Activated T-cell treated with anti-CD3 and anti-CD28 coated beads, Interleukin-2, amount 50 U/mL, for 72 hours (primary cell): Measurements from ENCODE around the gene ZNF132. TPM values are rescaled to one million over a fixed set of nuclear protein-coding genes. Genes with fewer than 3 reads are reported as not detected.
"Not testable (repeated sequence)": the region's sequence is repeated elsewhere in the genome, so short reads cannot be mapped to it uniquely, and the experiment has no call there.

Experiments used
- ATAC-seq, 2 donors: fragments of 150-1000 bp; cut with Tn5 transposase; replicated peaks in 1 of 2; 2 replicates each; pipeline ENCODE4 v1.10.0; 2021; ENCODE audit warnings: moderate library complexity in 2 of 2, mild to moderate bottlenecking in 1 of 2
- DNase-seq, 2 donors: peaks; one replicate each; pipeline ENCODE4 v3.0.0; 2021 to 2022; ENCODE audit warnings: mixed read lengths in 1 of 2
- H3K27ac Mint-ChIP-seq: one replicate; pipeline ENCODE4 v1.8.0; 2022; ENCODE audit warnings: mild to moderate bottlenecking, moderate library complexity, mixed read lengths
- H3K27me3 Mint-ChIP-seq: one replicate; pipeline ENCODE4 v1.8.0; 2022; ENCODE audit warnings: low read depth, mixed read lengths
- H3K36me3 Mint-ChIP-seq, 2 donors: one replicate each; pipeline ENCODE4 v1.8.0; 2022; ENCODE audit warnings: mixed read lengths in 2 of 2, mild to moderate bottlenecking in 1 of 2; ENCODE audit not compliant: insufficient read depth in 2 of 2
- H3K4me1 Mint-ChIP-seq: one replicate; pipeline ENCODE4 v1.8.0; 2022; ENCODE audit warnings: low read depth, mixed read lengths
- H3K4me3 Mint-ChIP-seq, 2 donors: one replicate each; pipeline ENCODE4 v1.8.0; 2022; ENCODE audit warnings: mild to moderate bottlenecking in 2 of 2, mixed read lengths in 2 of 2, moderate library complexity in 2 of 2
- H3K9me3 Mint-ChIP-seq, 2 donors: one replicate each; pipeline ENCODE4 v1.8.0; 2022; ENCODE audit warnings: mixed read lengths in 2 of 2
- total RNA-seq, 2 donors: library from RNA; stranded (reverse); gene quantifications; one replicate each; pipeline ENCODE4 v1.2.3, GENCODE V29; 2022

Gene ZNF132
- total RNA-seq, 2 donors from 2014 or later, result 2.6 to 3.5 TPM

DNA sequence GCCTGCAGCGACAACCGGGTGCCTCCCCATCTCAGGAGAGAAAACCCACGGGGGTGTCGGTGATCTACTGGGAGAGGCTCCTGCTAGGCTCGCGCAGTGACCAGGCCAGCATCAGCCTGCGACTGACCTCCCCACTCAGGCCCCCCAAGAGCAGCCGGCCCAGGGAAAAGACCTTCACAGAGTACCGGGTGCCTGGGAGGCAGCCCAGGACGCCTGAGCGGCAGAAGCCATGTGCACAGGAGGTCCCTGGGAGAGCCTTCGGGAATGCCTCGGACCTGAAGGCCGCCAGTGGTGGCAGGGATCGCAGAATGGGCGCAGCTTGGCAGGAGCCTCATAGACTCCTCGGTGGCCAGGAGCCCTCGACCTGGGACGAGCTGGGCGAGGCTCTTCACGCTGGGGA, 15.4 kb upstream of the ZNF132 start:
- Mint-ChIP-seq H3K27me3 (no peaks in the 10 kb centered on the region), H3K4me1 (peaks cover 33% of the 10 kb centered on the region), H3K27ac (no peak overlapping the region), H3K36me3 (peaks cover 0 to 12% of the 10 kb centered on the region in 2 donors), H3K4me3 (no peak overlapping the region), H3K9me3 (no peaks in the 10 kb centered on the region)
- DNase-seq (no peak), ATAC-seq (no peak)

DNA sequence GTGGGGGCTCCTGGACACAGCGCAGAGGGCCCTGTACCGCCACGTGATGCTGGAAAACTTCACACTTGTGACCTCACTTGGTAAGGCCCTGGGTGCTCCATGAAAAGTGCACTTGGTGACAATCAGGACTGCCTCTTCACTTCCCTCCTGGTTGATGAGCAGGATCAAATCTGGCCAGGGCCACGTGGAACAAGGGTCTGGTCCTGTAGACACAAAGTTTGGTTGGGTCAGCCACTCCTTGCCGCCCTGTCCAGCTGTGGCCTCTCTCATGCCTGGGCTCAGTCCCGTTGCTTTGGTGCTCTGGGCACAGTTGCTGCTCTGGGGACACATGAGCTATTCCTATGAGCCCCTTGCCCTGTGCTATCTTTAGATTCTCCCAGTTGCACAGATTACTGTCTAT, 13.8 kb upstream of the ZNF132 start:
- Mint-ChIP-seq H3K27me3 (no peaks in the 10 kb centered on the region), H3K4me3 (peak overlapping the region in 1 of 2 donors; percentile 14), H3K27ac (no peak overlapping the region), H3K9me3 (peaks cover 2 to 6% of the 10 kb centered on the region in 2 donors), H3K36me3 (peaks cover 3 to 16% of the 10 kb centered on the region in 2 donors), H3K4me1 (peaks cover 35% of the 10 kb centered on the region)
- DNase-seq (no peak), ATAC-seq (no peak)

DNA sequence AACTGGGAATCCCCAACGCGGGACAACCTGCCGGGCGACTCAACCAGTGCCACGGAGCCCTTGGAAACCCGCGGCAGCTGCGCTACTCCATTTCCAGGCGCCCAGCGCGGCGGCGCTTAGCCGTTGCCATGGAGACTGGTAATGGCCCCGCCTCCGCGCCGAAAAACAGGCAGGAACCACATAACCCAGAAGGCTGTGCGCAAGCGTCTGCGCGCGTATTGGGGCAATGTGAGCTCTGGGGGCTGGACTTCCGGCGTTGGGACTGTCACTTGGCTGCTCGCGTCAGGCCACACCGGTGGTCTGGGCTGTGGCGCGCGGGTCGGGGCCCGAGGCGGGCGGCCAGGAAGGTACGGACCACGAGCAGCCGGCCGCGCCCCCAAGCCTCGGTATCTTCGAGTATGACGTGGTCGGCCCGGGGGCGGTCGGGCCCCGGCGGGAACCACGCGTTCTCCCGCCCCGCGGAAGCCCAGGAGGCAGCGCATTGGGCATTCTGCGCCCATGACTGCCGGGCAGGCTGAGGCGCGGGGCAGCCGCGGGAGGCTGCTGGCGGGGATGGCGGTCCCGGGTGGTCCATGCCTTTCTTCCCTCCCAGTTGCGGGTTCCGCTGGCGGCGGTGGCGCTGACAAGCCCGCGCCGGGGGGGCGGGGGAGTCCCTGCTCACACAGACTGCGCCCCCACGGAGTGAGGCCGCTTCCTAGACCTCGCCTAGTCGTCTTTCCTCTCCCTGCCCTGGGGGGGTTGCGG, 11.6 kb upstream of the ZNF132 start, which contains the start of gene ZNF324B:
ZNF324B (plus strand) TSS at position 265 of the 744 bp plus-strand sequence. CDS start 2,080 bp downstream, outside the sequence.
- H3K4me3 Mint-ChIP-seq, result peak within 1 kb of the TSS; percentile 95 to 96
- ATAC-seq (peak; percentile 99), DNase-seq (peak; percentile 96 to 97)
- peaks cover 9 to 27% of the 10 kb centered on the region in 2 donors for H3K36me3 Mint-ChIP-seq
- H3K27me3 Mint-ChIP-seq, result peaks cover 17% of the 10 kb centered on the region
- peaks cover 7 to 11% of the 10 kb centered on the region in 2 donors for H3K9me3 Mint-ChIP-seq
- peaks cover 35% of the 10 kb centered on the region for H3K4me1 Mint-ChIP-seq
- H3K27ac Mint-ChIP-seq, result peak within 1 kb of the TSS; percentile 68

GRCh38 chr19:58450856-58451357, 11.0 kb upstream of the ZNF132 start:
- Mint-ChIP-seq H3K27me3 (peaks cover 19% of the 10 kb centered on the region), H3K4me3 (peak overlapping the region; percentile 95 to 96), H3K9me3 (peaks cover 7 to 11% of the 10 kb centered on the region in 2 donors), H3K4me1 (peaks cover 35% of the 10 kb centered on the region), H3K27ac (no peak overlapping the region), H3K36me3 (peaks cover 9 to 27% of the 10 kb centered on the region in 2 donors)
- ATAC-seq, result peak in 1 of 2 donors; percentile 11
- DNase-seq, result no peak

GRCh38 chr19:58449980-58450379, 10.0 kb upstream of the ZNF132 start:
- Mint-ChIP-seq H3K36me3 (peaks cover 9 to 27% of the 10 kb centered on the region in 2 donors), H3K4me1 (peaks cover 35% of the 10 kb centered on the region), H3K9me3 (peaks cover 7 to 11% of the 10 kb centered on the region in 2 donors), H3K27me3 (peaks cover 19% of the 10 kb centered on the region), H3K4me3 (peak overlapping the region in 1 of 2 donors; percentile 95)
- not testable (repeated sequence) for DNase-seq, ATAC-seq, H3K27ac Mint-ChIP-seq

DNA sequence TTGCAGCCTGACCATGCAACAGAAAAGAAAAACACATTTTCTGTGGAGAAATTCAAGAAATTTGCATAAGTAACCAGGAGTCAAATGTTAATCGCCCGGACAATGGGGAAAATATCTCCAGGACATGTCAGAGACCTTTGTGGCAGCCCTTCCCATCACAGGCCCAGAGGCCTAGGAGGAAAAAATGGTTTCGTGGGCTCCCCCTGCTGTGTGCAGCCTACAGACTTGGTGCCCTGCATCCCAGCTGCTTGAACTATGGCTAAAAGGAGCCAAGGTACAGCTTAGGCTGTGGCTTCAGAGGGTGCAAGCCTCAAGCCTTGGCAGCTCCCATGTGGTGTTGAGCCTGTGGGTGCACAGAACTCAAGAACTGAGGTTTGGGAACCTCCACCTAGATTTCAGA, 8.9 kb upstream of the ZNF132 start:
- H3K9me3 Mint-ChIP-seq, result peaks cover 7 to 11% of the 10 kb centered on the region in 2 donors
- not testable (repeated sequence) for H3K27ac Mint-ChIP-seq, ATAC-seq, DNase-seq, H3K4me3 Mint-ChIP-seq
- peaks cover 35% of the 10 kb centered on the region for H3K4me1 Mint-ChIP-seq
- peaks cover 19% of the 10 kb centered on the region for H3K27me3 Mint-ChIP-seq
- peaks cover 9 to 22% of the 10 kb centered on the region in 2 donors for H3K36me3 Mint-ChIP-seq

DNA sequence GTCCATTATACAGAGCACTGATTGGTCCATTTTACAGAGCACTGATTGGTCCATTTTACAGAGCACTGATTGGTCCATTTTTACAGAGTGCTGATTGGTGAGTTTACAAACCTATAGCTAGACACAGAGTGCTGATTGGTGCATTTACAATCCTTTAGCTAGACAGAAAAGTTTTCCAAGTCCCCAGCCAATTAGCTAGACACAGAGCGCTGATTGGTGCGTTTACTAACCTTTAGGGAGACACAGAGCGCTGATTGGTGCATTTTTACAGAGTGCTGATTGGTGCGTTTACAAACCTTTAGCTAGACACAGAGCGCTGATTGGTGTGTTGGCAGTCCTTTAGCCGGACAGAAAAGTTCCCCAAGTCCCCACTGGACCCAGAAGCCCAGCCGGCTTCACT, 3.0 kb upstream of the ZNF132 start:
- H3K4me3 Mint-ChIP-seq, result not testable (repeated sequence)
- peaks cover 14% of the 10 kb centered on the region for H3K27me3 Mint-ChIP-seq

DNA sequence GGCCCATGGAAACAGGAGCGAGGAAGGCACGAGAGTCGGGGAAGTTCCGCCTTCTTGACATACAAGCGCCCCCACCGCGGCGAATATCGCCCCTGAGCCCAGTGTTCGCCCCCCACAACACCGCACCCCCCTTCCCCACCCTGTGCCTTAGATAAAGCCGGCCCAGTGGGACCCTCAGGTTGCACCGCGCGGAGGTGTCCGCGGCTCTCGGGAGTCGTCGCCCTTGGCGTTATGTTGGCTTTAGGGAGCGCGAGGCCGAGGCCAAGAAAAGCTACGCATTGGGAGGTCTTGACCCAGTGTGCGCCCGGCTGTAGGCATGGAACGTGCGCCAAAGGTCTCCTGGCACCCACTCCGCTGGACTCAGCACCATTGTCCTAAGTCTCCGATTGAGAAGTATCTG, 603 bp upstream of the ZNF132 start:
- Mint-ChIP-seq H3K4me3 (peak overlapping the region; percentile 93 to 95), H3K36me3 (peaks cover 39 to 51% of the 10 kb centered on the region in 2 donors), H3K27me3 (no peaks in the 10 kb centered on the region), H3K4me1 (peaks cover 35% of the 10 kb centered on the region), H3K9me3 (peaks cover 26 to 29% of the 10 kb centered on the region in 2 donors), H3K27ac (peak overlapping the region; percentile 74)
- ATAC-seq, result no peak
- DNase-seq, result no peak

More for the DNA sequence above, 3.0 kb upstream of the ZNF132 start:
- H3K36me3 Mint-ChIP-seq, result peaks cover 29 to 35% of the 10 kb centered on the region in 2 donors
- peaks cover 18 to 21% of the 10 kb centered on the region in 2 donors for H3K9me3 Mint-ChIP-seq
- DNase-seq, ATAC-seq, H3K27ac Mint-ChIP-seq: not testable (repeated sequence)
- peaks cover 32% of the 10 kb centered on the region for H3K4me1 Mint-ChIP-seq

DNA sequence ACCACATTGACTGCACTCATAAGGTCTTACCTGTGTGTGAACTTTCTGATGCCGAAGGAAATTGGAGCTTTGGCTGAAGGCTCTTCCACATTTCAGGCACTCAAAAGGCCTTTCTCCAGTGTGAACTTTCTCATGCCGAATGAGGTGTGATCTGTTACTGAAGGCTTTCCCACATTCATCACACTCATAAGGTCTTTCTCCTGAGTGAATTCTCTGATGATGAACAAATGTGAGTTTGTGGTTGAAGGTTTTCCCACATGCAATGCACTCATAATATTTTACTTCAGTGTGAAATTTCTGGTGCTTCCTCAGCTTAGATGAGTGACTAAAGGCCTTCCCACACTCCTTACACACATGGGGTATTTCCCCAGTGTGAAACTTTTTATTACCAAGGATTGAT, 5.7 kb downstream of the ZNF132 start:
- Mint-ChIP-seq H3K9me3 (peaks cover 20 to 44% of the 10 kb centered on the region in 2 donors), H3K36me3 (peaks cover 65 to 79% of the 10 kb centered on the region in 2 donors), H3K27ac (no peak overlapping the region), H3K27me3 (no peaks in the 10 kb centered on the region), H3K4me1 (peaks cover 16% of the 10 kb centered on the region), H3K4me3 (no peak overlapping the region)
- DNase-seq (no peak), ATAC-seq (no peak)

DNA sequence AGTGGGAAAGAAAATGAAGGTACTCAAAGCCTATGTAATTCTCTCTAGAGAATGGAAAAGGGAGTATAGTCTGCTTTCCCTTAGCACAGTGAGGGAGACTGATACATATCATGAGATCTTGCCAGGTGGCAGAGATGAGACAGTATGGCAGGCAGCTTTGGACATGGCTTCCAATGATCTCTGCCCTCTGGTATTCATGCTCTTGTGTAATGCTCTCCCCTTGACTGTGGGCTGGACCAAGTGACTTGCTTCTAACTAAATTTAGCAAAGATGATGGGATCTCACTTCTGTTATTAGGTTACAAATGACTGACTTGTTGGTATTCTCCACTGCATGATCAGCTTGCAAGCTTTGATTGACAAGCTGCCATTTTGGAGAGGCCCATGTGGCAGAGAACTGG, 10.2 kb downstream of the ZNF132 start:
- peaks cover 5 to 36% of the 10 kb centered on the region in 2 donors for H3K9me3 Mint-ChIP-seq
- H3K27ac Mint-ChIP-seq, result no peak overlapping the region
- no peak overlapping the region for H3K4me3 Mint-ChIP-seq
- H3K36me3 Mint-ChIP-seq, result peaks cover 43 to 48% of the 10 kb centered on the region in 2 donors
- no peaks in the 10 kb centered on the region for H3K27me3 Mint-ChIP-seq
- H3K4me1 Mint-ChIP-seq, result no peaks in the 10 kb centered on the region
- no peak for DNase-seq
- no peak for ATAC-seq

DNA sequence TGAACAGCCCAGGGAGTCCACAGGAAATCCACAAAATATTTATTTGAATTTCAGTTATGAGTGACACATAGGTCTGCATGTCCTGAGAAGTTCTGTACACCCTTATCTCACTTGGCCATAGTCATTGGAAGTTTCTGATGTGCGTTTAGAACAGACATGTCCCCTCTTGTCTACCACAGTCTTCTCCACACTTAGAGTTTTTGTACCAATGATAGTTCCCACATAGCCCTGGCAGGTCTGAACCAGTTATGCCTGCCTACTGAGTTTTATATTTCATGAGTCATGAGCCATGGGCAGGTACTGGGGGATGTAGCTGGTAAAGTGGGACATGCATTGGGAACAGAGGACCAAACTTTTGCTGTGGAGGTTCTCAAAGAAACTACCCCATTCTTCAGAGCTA, 11.3 kb downstream of the ZNF132 start:
- H3K4me1 Mint-ChIP-seq, result no peaks in the 10 kb centered on the region
- peaks cover 34 to 38% of the 10 kb centered on the region in 2 donors for H3K36me3 Mint-ChIP-seq
- H3K9me3 Mint-ChIP-seq, result peaks cover 5 to 32% of the 10 kb centered on the region in 2 donors
- DNase-seq (no peak), ATAC-seq (no peak)
- no peaks in the 10 kb centered on the region for H3K27me3 Mint-ChIP-seq
- no peak overlapping the region for H3K27ac Mint-ChIP-seq
- H3K4me3 Mint-ChIP-seq, result no peak overlapping the region

DNA sequence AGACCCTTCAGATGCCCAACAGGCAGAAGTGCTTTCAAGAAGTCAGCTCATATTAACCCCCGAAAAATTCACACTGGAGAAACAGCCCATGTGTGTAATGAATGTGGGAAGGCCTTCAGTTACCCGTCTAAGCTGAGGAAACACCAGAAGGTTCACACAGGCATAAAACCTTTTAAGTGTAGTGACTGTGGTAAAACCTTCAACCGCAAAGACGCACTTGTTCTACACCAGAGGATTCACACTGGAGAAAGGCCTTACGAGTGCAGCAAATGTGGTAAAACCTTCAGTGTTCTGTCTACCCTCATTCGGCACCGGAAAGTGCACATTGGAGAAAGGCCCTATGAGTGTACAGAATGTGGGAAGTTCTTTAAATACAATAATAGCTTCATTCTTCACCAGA, 22.9 kb downstream of the ZNF132 start:
- ATAC-seq (no peak), DNase-seq (no peak)
- Mint-ChIP-seq H3K36me3 (peaks cover 16 to 32% of the 10 kb centered on the region in 2 donors), H3K27ac (no peak overlapping the region), H3K4me3 (no peak overlapping the region), H3K4me1 (no peaks in the 10 kb centered on the region), H3K9me3 (peaks cover 0 to 2% of the 10 kb centered on the region in 2 donors), H3K27me3 (no peaks in the 10 kb centered on the region)

DNA sequence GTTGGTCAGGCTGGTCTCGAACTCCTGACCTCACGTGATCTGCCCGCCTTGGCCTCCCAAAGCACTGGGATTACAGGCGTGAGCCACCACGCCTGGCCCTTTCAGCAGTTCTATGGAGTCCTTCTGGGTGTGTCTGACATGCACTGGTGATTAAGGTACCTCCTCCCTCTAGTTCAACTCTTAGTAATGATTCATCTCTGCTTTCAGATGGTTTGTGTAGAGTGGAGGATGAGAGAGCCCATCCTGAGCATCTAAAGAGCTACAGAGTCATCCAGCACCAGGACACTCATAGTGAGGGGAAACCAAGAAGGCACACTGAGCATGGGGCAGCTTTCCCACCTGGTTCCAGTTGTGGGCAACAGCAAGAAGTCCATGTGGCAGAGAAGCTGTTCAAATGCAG, 23.3 kb downstream of the ZNF132 start:
- Mint-ChIP-seq H3K4me1 (no peaks in the 10 kb centered on the region), H3K9me3 (peaks cover 0 to 2% of the 10 kb centered on the region in 2 donors), H3K36me3 (peaks cover 16 to 29% of the 10 kb centered on the region in 2 donors), H3K4me3 (no peak overlapping the region), H3K27ac (no peak overlapping the region), H3K27me3 (no peaks in the 10 kb centered on the region)
- no peak for DNase-seq
- ATAC-seq, result no peak
